ENCODE results near the gene TMBIM4.
A peak's percentile ranks its signal among the peaks of the same experiment; 100 is the strongest.
"Not testable (repeated sequence)": the region's sequence is repeated elsewhere in the genome, so short reads cannot be mapped to it uniquely, and the experiment has no call there.

The TMBIM4 gene, protein sequence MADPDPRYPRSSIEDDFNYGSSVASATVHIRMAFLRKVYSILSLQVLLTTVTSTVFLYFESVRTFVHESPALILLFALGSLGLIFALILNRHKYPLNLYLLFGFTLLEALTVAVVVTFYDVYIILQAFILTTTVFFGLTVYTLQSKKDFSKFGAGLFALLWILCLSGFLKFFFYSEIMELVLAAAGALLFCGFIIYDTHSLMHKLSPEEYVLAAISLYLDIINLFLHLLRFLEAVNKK

DNA sequence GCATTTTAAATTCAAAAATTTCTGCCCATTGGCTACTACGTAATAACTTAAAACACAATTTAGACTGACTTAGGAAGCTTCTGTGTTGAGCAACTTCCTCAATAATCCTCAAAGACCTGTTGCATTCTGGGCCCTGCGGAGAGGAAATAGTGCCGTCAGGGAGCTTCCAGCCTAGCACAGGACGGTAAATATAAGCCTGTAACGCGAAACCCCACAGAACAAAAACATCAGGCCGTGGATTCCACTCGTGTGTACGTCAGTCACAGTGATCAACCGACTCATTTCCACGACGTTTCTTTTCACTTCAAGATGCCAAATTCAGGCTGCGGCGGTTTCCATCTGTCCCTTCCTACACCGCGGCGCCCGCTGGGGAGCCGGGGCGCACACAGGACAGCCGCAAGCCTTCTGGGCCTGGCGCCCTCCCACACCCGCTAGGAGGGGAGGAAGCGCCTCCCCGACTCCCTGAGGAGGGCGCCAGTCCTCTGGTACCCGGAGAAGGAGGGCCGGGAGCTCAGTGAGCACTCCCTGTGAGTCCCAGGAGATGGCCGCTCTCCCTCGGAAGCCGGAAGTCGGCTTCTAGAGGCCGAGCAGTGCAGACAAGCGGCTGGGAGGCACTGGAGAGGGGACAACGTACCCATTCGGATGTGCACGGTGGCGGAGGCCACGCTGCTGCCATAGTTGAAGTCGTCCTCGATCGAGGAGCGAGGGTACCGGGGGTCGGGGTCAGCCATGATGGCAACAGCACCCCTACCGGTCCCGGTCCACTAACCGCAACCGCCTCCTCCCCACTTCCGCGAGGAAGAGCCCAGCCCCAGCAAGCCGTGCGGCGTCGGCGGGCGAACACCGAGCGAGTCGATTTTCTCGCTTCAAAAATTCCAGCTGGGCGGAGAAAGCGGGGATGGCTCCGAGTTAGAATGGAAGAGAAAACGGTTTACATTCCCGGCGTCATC is at the start of gene TMBIM4:
TMBIM4 (minus strand) TSS at position 776 of the 950 bp plus-strand sequence; CDS start at position 731, 45 bp downstream.
- peak; percentile 55 for DNase-seq

DNA sequence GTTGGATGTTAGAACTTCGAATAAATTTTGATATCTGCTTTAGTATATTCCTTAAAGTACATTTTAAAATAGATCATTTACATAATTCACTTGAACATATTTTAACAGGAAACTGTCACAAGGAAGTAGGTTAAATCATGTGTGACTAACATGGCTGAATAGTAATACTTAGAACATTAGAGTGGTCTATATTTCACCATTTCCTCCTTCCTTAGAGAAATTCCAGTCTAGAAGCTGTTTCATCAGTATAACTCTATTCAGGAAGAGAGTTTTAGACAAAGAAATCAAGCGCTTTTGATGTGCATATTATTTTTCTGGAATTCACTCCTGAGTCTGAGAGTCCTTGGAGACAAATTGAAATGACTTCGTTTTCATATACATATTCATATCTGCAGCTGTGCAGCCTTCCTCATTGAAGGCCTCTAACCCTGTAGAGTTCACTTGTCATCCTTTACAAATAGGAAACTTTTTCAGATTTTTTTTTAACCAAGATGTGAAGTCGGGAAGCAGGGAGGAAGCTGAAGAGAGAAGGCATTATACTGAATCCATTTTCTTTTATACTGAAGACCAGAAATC is 47.6 kb upstream of the TMBIM4 start:
- DNase-seq = no peak

DNA sequence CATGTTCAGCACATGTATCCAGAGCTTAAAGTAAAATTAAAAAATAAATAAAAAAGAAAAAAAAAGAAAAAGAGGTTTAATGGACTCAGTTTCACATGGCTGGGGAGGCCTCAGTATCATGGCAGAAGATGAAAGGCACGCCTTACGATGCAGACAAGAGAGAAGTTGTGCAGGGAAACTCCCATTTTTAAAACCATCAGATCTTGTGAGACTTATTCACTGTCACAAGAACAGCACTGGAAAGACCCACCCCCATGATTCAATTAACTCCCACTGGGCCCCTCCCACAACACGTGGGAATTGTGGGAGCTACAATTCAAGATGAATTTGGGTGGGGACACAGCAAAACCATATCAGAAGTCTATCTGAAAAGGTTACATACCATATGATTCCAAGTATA is 43.2 kb upstream of the TMBIM4 start:
- not testable (repeated sequence) for DNase-seq

DNA sequence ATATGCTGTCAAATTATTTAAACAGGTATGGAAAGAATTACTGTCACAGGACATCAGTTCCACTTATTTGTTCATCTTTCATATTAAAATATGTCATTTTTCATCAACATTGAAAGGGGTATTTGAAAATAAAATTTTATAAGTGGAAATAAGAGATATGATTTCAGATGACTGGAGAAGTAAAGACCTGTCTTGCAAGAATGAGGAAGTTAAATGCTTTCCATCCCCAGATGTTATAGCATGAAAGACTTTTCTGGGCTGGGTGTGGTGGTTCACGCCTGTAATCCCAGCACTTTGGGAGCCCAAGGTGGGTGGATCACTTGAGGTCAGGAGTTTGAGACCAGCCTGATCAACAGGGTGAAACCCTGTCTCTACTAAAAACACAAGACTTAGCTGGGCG is 41.8 kb upstream of the TMBIM4 start:
- not testable (repeated sequence) for DNase-seq

DNA sequence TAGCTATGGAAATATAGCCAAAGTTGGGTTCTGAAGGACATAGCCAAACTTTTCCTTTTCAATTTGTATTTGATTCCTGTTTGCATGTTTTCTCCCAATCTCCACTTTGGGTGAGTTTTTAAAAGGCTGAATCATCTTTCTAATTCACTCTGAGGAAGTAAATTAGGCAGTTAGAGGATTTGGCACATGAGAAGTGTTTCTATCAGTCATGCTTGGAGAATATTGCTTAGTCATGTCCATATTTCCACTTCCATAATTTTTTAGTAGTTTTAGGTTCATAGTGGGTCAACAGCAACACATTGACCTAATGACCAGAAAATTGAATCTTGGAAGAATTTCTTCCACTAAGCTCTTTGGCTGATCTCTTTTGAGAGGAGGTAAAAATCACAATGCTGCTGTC is 41.0 kb upstream of the TMBIM4 start:
- DNase-seq = no peak

DNA sequence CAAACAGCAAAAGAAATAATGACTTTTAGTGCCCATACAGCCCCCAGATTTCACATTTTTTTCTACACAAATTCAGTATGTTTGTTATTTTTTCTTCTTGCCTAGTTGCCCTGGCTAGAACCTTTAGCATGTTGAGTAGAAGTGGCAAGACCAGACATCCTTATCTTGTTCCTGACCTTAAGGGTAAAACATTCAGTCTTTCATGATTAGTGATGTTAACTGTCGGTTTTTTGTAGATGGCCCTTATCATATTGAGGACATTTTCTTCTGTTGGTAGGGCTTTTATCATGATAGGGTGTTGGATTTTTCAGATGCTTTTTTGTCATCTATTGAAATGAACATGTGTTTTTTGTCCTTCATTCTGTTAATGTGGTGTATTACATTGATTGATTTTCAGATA is 36.3 kb upstream of the TMBIM4 start:
- no peak for DNase-seq

DNA sequence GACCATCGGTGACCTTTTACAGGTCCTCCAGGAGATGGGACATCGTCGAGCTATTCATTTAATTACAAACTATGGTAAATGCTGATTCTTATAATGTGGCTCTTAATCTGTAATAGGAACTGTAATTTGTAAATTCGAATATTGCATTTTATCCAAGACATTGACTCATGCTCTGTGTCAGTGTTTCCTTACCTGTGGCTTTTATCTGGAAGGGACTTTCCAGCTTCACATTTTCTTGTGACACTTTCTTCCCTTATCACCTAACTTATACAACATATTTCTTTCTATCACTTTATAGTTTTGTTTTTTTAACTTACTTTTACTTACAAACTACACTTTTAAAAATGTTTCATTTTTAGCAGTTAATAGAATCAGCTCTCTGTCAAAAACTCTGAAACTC is 34.0 kb upstream of the TMBIM4 start:
- no peak for DNase-seq

DNA sequence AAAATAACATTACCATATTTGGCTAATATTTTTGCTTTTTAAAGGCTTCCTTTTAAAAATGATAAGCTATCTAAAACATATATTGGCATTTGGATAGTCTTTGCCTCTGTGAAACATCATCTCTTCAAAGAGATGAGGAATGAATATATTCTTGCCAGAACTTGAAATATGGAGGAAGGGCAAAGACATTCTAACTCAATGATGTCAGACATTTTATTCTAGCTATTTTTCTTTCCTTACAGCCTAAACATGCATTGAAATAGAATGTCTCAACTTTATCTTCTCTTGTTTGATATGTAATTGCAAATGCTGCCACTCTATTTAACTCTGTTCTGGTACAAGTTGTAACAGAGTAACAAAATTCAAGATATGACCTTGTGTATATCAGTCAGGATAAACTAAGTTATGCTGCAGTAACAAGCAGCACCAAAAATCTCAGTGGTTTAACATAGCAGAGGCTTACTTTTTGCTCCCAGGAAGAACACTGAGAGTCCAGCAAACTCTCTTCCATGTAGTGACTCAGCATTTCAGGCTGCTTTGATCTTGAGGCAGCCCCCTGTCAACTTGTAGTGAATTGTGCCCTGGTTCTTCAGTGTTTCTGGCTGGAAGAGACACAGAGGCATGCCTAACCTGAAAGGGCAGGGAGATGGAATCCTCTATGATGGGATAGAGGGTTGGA is 30.2 kb upstream of the TMBIM4 start:
- no peak for DNase-seq

DNA sequence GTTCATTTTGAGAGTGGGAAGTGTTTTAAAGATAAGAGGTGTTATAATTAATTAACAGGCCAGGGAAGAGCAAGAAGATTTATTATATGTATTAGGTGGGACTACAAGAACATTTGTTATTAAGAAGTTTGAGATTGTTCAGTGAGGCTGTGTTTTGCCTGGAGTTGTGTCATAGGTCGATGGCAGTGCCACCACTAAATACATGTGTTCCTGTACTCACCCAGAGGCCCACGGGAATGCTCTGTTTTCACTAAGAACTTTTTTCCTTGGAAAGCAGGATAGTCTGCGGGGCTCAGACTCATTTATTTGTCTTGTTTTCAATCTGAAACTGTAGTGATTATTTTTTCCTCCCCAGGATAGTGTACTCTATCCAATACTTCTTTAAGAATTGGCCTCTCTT is 29.3 kb upstream of the TMBIM4 start:
- DNase-seq = no peak

DNA sequence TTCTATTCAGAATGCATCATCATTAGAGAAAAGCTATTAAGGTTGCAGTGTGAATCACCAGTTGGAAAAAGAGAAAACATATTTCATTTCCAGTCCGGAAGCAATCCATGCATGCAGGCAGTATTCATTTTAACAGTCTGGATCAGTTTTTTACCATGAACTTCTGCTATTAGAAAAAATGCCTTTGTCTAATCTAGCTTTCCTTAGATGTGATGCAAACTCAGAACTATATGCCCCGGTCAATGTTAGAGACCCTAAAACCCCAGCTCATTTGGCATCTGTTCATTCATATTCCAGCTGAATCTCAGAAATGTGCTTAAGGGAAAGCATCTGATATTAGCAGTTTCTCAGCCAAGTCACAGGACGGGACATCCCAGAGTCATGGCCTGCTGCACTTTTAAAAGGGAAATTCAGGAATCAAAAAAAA is 27.7 kb upstream of the TMBIM4 start:
- DNase-seq = no peak

DNA sequence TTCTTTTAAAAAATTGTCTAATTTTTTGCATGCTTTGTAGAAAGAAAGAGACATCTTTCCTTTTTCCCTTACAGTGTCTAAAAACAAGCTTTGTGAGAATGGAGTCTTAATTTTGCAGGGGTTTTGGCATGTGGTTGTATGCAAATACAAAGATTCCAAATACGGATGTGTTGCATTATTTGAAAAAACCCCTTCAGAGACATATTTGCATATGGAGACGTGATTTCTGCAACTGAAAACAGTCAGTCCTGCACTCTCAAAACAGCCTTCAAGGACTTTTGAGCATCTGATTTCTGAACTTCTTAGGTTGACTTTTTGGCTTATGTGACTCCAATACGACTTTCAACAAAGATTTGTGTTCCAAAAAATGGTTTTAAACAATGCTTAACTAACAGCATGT is 27.0 kb upstream of the TMBIM4 start:
- DNase-seq = no peak

DNA sequence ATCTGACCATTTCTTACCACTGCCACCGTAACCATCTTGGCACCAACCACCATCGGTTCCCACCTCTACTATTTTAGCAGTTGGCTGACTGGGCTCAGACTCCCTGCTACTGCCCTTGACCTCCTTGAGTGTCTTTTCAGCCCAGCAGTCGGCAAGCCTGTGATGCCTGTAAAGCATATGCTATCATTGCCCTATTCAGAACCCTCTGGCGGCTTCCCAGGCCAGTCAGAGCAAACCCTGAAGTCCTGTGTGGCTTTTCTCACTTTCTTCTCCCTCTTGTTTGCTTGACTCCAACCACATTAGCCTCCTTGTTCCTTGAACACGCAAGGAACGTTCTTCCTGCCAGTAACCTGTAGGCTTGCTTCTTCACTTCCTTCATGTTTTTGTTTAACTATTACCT is 25.4 kb upstream of the TMBIM4 start:
- no peak for DNase-seq

DNA sequence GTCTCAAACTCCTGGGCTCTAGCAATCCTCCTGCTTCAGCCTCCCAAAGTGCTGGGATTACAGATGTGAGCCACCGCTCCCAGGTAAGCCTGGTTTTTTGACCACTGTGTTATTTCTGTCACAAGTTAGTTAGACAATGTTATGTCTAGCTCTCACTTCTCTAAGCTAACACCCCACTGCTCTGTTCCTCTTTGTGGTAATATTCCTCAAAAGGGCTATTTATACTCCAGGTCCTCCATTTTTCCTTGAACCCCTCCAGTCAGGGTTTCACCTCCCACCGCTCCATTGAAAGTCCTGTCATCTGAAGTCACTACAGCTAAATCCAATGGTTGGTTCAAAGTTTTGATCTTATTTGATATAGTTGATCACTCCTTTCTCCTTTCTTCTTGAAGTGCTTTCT is 24.3 kb upstream of the TMBIM4 start:
- no peak for DNase-seq

DNA sequence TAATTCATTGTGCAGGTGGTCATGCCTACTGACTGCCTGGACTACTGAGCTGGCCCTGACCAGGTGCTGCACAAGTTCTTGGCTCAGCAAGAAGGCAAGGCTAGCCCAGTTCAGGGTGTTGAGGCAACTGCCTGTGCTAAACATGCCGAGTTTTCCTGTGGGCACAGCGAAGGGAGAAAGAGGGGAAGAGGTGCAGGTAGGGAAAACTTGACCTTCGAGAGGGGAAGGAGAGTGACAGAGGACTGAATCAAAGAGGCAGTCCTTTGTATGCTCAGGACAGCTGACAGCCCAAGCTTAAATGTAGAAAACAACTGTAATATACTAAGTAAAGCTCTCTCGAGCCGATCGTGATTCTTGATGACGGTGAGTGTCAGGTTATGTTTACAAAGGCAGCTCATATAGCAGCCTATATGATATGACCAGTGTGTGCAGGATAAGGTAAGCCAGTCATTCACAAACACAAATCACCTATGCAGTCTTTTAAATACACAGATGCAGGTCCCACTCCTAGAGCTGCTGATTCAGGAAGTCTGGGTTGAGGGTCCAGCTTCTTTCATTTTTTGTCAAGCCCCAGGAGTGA is 21.8 kb upstream of the TMBIM4 start:
- DNase-seq = no peak

DNA sequence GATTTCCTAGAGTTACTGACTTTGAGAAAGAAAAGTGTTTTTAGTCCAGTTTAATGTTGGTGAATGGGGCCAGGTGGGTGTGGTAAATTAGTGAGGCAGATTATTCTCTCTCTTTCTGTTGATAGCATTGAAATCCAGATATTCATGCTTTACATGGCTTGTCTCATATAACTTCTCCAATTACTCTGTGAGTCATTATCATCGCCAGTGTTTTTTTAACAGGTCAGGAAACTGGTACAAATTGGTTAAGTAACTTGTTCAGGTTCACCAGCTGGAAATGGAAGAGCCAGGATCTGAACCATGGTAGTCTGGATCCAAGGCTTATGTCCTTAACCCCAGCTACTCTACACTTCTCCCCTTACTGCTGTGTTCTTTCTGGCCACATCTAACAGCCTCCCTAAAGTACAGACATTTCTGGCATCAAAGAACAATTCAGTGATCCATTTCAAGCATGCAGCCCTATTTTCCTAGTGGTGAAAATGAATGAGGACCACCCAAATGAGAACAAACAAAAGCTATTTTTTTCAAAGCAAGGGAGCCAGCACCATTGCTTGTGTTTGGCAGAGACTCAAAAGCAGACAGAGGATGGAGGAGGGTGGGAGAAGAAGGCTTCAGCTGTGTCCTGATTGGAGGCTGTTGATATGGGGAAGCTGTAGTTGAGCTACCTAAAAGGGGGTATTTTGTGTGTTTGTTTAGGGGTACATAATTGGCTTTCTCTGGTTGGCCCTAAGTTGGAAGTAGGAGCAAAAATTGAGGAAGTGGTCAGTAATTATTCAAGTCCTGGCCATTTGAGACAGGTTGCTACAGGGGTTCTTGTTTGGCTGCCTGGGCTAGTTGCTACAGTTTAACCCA is 20.9 kb upstream of the TMBIM4 start:
- no peak for DNase-seq

DNA sequence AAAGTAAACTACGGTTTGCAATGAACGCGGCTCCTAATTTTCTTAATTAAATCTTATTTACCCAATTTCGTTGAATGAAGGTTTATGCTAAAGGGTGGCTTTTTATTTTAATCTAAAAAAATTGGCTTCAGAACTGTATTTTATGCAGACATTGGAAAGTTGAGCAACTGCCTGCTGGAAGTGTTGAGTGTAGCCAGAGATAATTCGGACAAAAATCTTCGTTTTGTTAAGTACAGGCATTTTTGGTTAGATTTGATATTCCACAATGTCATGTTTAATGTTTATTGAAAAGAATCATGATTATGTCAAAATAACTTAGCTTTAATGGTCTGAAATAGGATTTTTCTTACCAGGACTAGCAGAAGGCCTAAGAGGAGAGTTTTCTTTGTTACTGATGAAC is 20.1 kb upstream of the TMBIM4 start:
- DNase-seq = no peak

DNA sequence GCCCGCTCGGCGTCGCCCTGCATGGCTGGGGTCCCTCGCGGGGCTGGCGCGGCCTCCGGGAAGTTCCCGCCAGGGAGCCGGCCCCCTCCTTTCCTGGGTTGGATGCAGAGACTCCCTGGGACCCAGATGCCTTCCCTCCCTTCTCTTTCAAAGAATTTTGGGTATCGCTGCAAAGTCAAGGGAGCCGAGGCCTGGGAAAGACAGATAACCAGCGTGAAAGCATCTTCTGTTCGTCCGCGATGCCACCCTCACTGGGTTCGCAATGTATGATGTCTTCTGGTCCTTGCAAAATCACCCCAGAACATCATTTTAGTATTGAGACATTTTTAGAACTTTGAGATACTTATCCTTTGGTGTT is 19.7 kb upstream of the TMBIM4 start:
- DNase-seq = no peak

DNA sequence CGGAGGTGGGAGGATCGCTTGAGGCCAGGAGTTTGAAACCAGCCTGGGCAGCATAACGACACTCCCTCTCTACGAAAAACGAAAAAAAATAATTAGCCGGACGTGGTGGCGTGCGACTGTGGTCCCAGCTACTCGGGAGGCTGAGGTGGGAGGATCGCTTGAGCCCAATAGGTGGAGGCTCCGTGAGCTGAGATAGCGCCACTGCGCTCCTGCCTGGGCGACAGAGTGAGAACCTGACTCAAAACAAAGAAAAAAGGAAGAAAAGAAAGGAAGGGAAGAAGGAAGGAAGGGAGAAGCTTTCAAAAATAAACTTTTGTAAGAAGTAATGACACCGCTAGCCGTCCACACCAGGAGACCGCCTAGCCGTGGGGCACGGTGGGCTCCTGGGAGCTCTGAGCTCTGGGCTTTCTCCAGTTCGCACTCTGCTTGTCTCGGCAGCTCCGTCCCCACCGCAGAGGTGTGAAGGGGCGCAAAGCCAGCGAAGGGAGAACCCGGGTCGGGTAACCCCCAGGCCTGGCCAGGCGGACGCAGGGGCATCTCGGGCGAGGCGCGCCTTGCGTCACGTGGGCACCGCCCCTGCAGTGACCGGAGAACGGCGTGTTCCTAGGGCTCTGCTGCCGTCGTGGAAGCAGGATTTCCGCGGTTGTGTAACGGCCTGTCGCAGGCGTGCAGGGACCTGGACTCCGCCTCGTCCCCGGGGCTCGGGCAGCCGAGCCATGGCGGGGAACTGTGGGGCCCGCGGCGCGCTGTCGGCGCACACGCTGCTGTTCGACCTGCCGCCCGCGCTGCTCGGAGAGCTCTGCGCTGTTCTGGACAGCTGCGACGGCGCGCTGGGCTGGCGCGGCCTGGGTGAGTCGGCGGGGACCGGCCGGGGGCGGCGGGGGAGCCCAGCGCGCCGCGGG is 19.0 kb upstream of the TMBIM4 start, which contains the start of gene IRAK3:
IRAK3 (plus strand) TSS at position 631 of the 902 bp plus-strand sequence; CDS start at position 717, 86 bp downstream.
- no peak for DNase-seq

DNA sequence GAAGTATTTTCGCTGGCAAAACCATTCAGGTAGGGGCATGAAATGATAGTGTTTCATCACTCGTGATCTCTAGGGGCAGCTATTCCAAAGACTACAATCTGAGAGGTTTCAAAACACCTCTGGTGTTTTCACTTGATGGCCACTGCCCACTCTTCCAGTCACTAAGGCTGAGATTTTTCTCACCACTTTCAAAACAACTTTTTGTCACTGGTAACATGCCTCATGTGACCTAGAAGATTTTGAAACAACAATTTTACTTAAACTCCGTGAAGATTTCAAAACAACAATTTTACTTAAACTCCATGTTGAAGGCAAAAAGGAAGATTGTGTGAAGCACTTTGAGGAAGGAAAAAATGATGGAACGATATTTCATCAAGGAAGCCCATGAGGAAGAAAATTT is 18.0 kb upstream of the TMBIM4 start:
- DNase-seq = no peak

DNA sequence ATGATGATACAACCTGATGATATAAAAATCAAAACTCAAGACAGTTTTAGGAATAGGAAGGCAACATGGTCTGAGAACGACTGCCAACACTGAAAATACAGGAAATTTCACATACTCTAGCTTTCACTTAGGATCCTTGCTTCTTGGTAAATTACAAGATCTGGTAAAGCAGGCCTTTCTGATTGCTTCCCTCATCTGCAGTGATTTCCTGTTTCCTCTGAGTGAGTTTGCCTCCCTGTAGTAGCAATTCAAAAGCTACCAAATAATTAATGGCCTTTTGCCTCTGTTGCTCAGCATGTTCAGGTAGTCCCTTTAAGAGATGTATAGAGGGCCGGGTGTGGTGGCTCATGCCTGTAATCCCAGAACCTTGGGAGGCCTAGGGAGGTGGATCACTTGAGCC is 17.2 kb upstream of the TMBIM4 start:
- no peak for DNase-seq

DNA sequence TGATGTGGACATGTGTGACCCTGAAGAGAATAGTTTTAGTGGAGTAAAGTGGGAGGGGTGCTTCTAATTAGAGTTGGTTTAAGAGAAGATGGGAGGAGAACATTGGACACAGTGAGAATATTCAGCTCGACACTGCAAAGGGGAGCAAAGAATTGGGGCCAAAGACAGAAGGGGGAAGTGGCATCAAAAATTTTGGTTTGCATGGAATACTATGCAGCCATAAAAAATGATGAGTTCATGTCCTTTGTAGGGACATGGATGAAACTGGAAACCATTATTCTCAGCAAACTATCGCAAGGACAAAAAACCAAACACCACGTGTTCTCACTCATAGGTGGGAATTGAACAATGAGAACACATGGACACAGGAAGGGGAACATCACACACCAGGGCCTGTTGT is 15.0 kb upstream of the TMBIM4 start:
- DNase-seq = not testable (repeated sequence)
